22Rv1 (cell line): ENCODE data around the gene CEBPB.

Experiments used
- H3K27ac ChIP-seq: fragments of 450-650 bp; 2 replicates; pipeline ENCODE4 v1.5.1; 2017
- CTCF ChIP-seq: fragments of 450-650 bp; IDR thresholded peaks from 2 replicates; pipeline ENCODE4 v1.5.1; 2017; ENCODE audit warnings: mild to moderate bottlenecking
- ZFX ChIP-seq: fragments of 450-650 bp; IDR thresholded peaks from 2 replicates; pipeline ENCODE4 v1.6.1; 2017; ENCODE audit warnings: antibody characterized with exemption, borderline replicate concordance

Gene CEBPB

GRCh38 chr20:50227506-50227905 lies 36.9 kb downstream of the CEBPB start:
- no peak overlapping the region for H3K27ac ChIP-seq
- TF ChIP-seq ZFX (no peak), CTCF (no peak)

- TF ChIP-seq ZFX: no peak
- no peak for TF ChIP-seq CTCF
- H3K27ac ChIP-seq: no peak overlapping the region
Measured at GRCh38 chr20:50229156-50229607, 38.6 kb downstream of the CEBPB start.

DNA sequence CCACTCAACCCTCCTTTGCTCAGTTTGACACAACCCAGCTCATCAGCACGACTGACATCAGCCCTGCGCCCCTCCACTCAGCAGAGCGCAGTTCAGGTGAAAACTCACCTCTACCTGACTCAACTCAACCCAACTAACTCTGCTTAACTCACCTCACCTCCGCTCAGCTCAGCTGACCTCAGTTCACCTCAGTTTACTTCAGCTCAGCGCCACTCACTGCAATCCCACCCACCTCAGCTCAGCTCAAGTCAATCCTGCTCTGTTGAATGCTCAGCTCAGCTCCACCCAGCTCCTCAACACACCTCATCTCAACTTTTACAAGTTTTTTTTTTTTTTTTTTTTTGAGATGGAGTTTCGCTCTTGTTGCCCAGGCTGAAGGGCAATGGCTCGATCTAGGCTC lies 39.6 kb downstream of the CEBPB start:
- TF ChIP-seq CTCF (no peak), ZFX (no peak)
- H3K27ac ChIP-seq: no peak overlapping the region

DNA sequence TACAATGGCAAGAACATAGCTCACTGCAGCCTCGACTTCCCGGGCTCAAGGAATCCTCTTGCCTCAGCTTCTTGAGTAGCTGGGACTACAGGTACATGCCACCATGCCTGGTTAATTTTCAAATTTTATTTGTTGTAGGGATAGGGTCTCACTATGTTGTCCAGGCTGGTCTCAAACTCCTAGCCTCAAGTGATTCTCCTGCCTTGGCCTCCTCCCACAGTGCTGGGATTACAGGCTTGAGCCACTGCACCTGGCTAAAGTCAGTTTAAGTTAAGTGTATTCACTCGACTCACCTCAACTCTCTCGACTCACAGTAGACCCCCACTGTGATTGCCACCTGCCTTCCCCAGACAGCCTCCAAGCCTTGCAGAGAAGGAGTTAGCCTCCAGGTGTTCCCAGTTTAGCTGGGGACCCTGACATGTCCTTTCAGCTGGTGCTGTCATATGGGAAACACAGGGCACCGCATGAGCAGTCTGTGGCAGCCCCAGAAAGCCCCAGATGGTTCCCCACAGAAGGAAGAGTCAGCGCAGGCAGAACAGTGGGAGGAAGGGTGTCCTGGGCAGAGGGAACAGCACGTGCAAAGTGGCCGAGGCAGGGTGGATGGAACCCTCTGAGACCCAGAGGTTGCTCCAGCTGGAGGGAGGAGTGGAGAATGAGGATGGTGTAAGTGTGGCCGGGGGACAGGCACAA lies 40.4 kb downstream of the CEBPB start:
- TF ChIP-seq CTCF: no peak
- no peak for TF ChIP-seq ZFX
- H3K27ac ChIP-seq: no peak overlapping the region

- no peak overlapping the region for H3K27ac ChIP-seq
- no peak for TF ChIP-seq CTCF
- no peak for TF ChIP-seq ZFX
Measured at GRCh38 chr20:50231854-50232253, 41.2 kb downstream of the CEBPB start.

DNA sequence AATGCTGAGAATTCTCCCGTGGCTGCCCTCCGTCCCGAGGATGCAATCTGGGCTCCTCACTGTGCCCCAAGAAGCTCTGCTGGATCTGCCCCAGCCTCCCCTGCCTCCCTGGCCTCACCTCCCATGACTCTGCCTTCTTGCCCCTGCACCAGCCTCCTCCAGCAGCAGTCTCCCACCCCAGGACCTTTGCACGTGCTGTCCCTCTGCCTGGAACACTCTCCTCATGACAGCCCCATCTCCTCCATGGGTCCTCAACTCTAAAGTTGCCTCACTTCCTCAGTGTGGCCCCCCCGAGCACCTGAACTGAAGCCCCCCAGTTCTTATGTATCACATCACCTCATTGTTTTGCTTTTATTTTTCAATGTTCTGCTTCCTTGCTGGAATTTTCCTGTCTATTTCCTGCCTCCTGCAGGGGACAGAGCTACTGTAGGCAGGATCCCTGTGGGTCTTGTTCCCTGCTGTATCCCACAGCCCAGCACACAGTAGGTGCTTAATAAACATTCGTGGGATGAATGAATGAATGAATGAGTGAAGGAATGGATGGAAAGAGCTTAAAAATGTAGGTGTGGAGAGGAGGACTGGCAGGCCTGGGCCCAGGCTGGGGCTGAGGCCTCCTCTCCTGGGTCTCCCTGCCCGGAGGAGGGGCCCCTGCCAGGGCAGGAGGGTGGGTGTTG lies 42.2 kb downstream of the CEBPB start:
- H3K27ac ChIP-seq: no peak overlapping the region
- TF ChIP-seq ZFX (no peak), CTCF (no peak)
